ENCODE measurements around the gene CPA2.
"Not testable (repeated sequence)": the region's sequence is repeated elsewhere in the genome, so short reads cannot be mapped to it uniquely, and the experiment has no call there.

- TF ChIP-seq POLR2AphosphoS5 (IDR thresholded peaks at IDR 0.05; ENCODE audit: borderline replicate concordance, low read depth, low read length); EZH2 (IDR thresholded peaks at IDR 0.05); FOXP2 (optimal IDR thresholded peaks at IDR 0.05; ENCODE audit: control extremely low read depth, extremely low read length, insufficient read depth): not testable (repeated sequence)
These were observed 30.3 kb upstream of the CPA2 start for GRCh38 chr7:130236361-130236760.
